ENCODE data around the gene TP53INP2.

The TP53INP2 gene

DNA sequence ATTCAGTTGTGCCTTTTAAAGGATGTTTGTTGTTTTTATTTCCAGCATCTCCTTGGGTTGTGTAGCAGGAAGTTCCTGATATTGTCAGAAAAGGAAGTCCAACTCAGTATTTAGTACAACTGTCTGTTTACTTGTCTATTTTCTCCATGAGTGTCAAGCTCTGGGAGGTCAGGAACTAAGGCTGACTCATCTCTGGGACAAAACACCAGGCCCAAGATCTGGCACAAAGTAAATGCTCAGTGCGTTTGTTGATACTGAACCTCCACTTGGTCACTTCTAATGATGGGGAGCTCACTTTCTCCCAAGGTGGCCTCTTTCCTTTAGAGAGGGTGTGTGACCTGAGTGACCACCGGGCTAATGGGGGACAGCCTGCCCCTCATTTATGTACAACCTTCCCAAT is 14.7 kb upstream of the TP53INP2 start:
- DNase-seq = no peak
- no peak overlapping the region for H3K27ac ChIP-seq (ENCODE audit: insufficient read depth in 1 of 2, low read depth in 1 of 2, low read length in 2 of 2, poor library complexity in 1 of 2, severe bottlenecking in 2 of 2)
- no peaks in the 10 kb centered on the region for H3K9me3 ChIP-seq (ENCODE audit: control extremely low read depth in 1 of 5, control insufficient read depth in 4 of 5, insufficient read depth in 2 of 5, low read depth in 1 of 5, low read length in 4 of 5)
- H3K27me3 ChIP-seq (replicated peaks in 2 of 5; ENCODE audit: control insufficient read depth in 4 of 5, insufficient read depth in 5 of 5, low read length in 4 of 5) = no peaks in the 10 kb centered on the region
- POLR2A ChIA-PET = no interaction called here
- no peaks in the 10 kb centered on the region for H3K36me3 ChIP-seq (ENCODE audit: control insufficient read depth in 4 of 4, insufficient read depth in 4 of 4, low read length in 3 of 4)
- CTCF ChIA-PET = interaction anchor here (1.0 to 1.4 kb wide), 2 partner anchors 14 kb away, joined by 3 to 4 read pairs; no protein-coding TSS in a partner anchor
- H3K4me3 ChIP-seq (ENCODE audit: control insufficient read depth in 1 of 7, extremely low read depth in 1 of 7, insufficient read depth in 4 of 7, low read depth in 2 of 7, low read length in 6 of 7) = no peak overlapping the region
- no peaks in the 10 kb centered on the region for H3K4me1 ChIP-seq (ENCODE audit: control extremely low read depth in 1 of 4, control insufficient read depth in 4 of 4, insufficient read depth in 4 of 4, low read length in 3 of 4)
- 90% methylated on average over 1 of the region's 2 CpGs for WGBS (ENCODE audit: insufficient coverage)

DNA sequence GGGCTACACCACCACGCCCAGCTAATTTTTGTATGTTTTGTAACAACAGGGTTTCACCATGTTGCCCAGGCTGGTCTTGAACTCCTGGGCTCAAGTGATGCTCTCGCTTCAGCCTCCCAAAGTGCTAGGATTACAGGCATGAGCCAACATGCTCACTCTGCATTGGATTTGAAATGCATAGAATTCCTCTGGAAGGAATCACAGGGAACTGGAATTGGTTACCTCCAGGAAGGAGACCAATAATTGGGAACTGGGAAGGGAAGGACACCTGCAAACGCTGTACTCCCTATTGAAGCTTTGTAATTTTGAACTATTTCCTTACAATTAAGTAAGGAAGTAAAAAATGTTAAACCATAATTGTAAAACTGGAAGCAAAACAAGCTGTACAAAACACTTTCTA is 12.3 kb upstream of the TP53INP2 start:
- ChIA-PET CTCF (interaction anchor here (1.4 kb wide), 1 partner anchor 14 kb away, joined by 4 read pairs; no protein-coding TSS in a partner anchor), POLR2A (no interaction called here)
- no peaks in the 10 kb centered on the region for H3K27me3 ChIP-seq (replicated peaks in 2 of 5; ENCODE audit: control insufficient read depth in 4 of 5, insufficient read depth in 5 of 5, low read length in 4 of 5)
- no peaks in the 10 kb centered on the region for H3K36me3 ChIP-seq (ENCODE audit: control insufficient read depth in 4 of 4, insufficient read depth in 4 of 4, low read length in 3 of 4)
- H3K9me3 ChIP-seq (ENCODE audit: control extremely low read depth in 1 of 5, control insufficient read depth in 4 of 5, insufficient read depth in 2 of 5, low read depth in 1 of 5, low read length in 4 of 5) = no peaks in the 10 kb centered on the region
- H3K4me1 ChIP-seq (ENCODE audit: control extremely low read depth in 1 of 4, control insufficient read depth in 4 of 4, insufficient read depth in 4 of 4, low read length in 3 of 4) = no peaks in the 10 kb centered on the region
- DNase-seq = no peak
- no peak overlapping the region for H3K4me3 ChIP-seq (ENCODE audit: control insufficient read depth in 1 of 7, extremely low read depth in 1 of 7, insufficient read depth in 4 of 7, low read depth in 2 of 7, low read length in 6 of 7)
- no peak overlapping the region for H3K27ac ChIP-seq (ENCODE audit: insufficient read depth in 1 of 2, low read depth in 1 of 2, low read length in 2 of 2, poor library complexity in 1 of 2, severe bottlenecking in 2 of 2)
- 100% methylated on average over 2 of the region's 3 CpGs for WGBS (ENCODE audit: insufficient coverage)

DNA sequence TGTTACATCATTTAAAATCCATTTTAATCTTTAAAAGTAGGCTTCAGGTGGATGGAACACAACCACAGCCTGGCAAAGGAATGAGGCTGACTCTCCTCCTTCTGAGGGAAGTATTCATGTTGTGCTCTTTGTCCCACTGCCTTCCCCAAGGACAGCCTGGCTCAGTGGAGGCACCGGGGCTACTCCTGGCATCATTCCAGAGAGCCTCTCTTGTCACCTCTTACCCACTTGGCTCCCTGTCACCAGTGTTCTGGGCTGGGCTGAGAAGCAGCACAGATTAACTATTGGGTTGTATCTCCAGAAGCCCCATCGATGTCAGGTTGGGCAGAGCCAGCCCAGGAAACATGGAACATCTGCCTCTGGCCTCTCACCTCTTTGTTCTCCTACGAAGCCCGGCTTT is 10.7 kb upstream of the TP53INP2 start:
- ChIA-PET POLR2A (no interaction called here), CTCF (interaction anchor here (0.9 to 1.4 kb wide), 2 partner anchors 12 to 15 kb away, joined by 3 to 4 read pairs; no protein-coding TSS in a partner anchor)
- WGBS (ENCODE audit: insufficient coverage) = 70% methylated on average over 4 of the region's 4 CpGs
- Histone ChIP-seq H3K4me1 (ENCODE audit: control extremely low read depth in 1 of 4, control insufficient read depth in 4 of 4, insufficient read depth in 4 of 4, low read length in 3 of 4) (no peaks in the 10 kb centered on the region), H3K27ac (ENCODE audit: insufficient read depth in 1 of 2, low read depth in 1 of 2, low read length in 2 of 2, poor library complexity in 1 of 2, severe bottlenecking in 2 of 2) (no peak overlapping the region), H3K9me3 (ENCODE audit: control extremely low read depth in 1 of 5, control insufficient read depth in 4 of 5, insufficient read depth in 2 of 5, low read depth in 1 of 5, low read length in 4 of 5) (no peaks in the 10 kb centered on the region), H3K4me3 (ENCODE audit: control insufficient read depth in 1 of 7, extremely low read depth in 1 of 7, insufficient read depth in 4 of 7, low read depth in 2 of 7, low read length in 6 of 7) (no peak overlapping the region), H3K27me3 (replicated peaks in 2 of 5; ENCODE audit: control insufficient read depth in 4 of 5, insufficient read depth in 5 of 5, low read length in 4 of 5) (no peaks in the 10 kb centered on the region), H3K36me3 (ENCODE audit: control insufficient read depth in 4 of 4, insufficient read depth in 4 of 4, low read length in 3 of 4) (no peaks in the 10 kb centered on the region)
- DNase-seq = no peak

DNA sequence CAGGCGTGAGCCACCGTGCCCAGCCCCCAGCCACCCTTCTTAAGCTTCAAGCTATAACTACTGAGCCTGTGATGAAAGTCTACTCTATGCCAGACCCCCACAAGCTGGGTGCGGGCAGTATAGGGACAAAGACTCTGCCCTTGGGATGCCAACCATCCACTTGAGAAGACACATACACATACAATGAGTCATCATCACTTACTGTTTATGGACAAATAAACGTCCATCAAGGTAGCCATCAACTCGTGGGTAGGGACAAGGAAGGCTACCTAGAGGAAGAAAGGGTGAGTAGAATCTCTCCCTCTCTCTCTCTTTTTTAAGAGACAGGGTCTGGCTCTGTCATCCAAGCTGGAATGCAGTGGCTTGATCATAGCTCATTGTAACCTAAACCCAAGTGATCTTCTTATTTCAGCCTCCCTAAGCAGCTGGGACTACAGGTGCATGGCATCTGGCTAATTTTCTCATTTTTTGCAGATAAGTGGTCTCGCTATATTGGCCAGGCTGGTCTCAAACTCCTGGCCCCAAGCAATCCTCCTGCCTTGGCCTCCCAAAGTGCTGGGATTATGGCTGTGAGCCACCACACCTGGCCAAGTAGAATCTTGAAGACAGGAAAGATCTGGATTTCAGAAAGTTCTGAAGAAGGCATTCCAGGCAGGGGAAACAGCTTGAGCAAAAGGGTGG is 2.6 kb upstream of the TP53INP2 start:
- ChIA-PET CTCF (interaction anchor here (0.8 kb wide), 1 partner anchor 28 kb away, joined by 3 read pairs; no protein-coding TSS in a partner anchor), POLR2A (no interaction called here)
- no peak overlapping the region for H3K4me3 ChIP-seq (ENCODE audit: control insufficient read depth in 1 of 7, extremely low read depth in 1 of 7, insufficient read depth in 4 of 7, low read depth in 2 of 7, low read length in 6 of 7)
- peaks cover 0 to 15% (median 14%) of the 10 kb centered on the region in 4 experiments for H3K4me1 ChIP-seq (ENCODE audit: control extremely low read depth in 1 of 4, control insufficient read depth in 4 of 4, insufficient read depth in 4 of 4, low read length in 3 of 4)
- no peaks in the 10 kb centered on the region for H3K9me3 ChIP-seq (ENCODE audit: control extremely low read depth in 1 of 5, control insufficient read depth in 4 of 5, insufficient read depth in 2 of 5, low read depth in 1 of 5, low read length in 4 of 5)
- no peak overlapping the region for H3K27ac ChIP-seq (ENCODE audit: insufficient read depth in 1 of 2, low read depth in 1 of 2, low read length in 2 of 2, poor library complexity in 1 of 2, severe bottlenecking in 2 of 2)
- H3K27me3 ChIP-seq (replicated peaks in 2 of 5; ENCODE audit: control insufficient read depth in 4 of 5, insufficient read depth in 5 of 5, low read length in 4 of 5) = peaks cover 0 to 12% (median 9%) of the 10 kb centered on the region in 5 experiments
- WGBS (ENCODE audit: insufficient coverage) = 88% methylated on average over 4 of the region's 6 CpGs
- no peak for DNase-seq
- no peaks in the 10 kb centered on the region for H3K36me3 ChIP-seq (ENCODE audit: control insufficient read depth in 4 of 4, insufficient read depth in 4 of 4, low read length in 3 of 4)

DNA sequence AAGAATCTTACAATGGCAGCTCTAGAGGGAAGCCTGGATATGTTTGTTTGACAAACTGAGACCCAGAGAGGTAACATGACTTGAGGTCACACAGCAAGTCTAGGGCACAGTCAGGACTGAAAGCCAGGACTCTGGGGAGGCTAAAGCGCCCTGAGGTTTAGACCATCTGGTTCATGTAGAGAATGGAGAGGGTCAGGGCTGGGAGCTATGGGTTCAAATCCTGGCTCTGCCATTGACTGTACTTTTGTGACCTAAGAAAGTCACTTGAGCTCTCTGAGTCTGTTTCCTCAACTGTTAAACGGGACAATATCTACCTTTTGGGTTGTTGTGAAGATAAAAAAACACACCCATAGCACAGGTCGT is 1.1 kb upstream of the TP53INP2 start:
- no peaks in the 10 kb centered on the region for H3K9me3 ChIP-seq (ENCODE audit: control extremely low read depth in 1 of 5, control insufficient read depth in 4 of 5, insufficient read depth in 2 of 5, low read depth in 1 of 5, low read length in 4 of 5)
- CTCF ChIA-PET = interaction anchor here (0.9 to 1.0 kb wide), 6 partner anchors 13 to 180 kb away, joined by 3 to 4 read pairs (median 3); partner anchors contain the start of gene MAP1LC3A
- DNase-seq = no peak
- 42% methylated on average over 3 of the region's 3 CpGs for WGBS (ENCODE audit: insufficient coverage)
- H3K4me1 ChIP-seq (ENCODE audit: control extremely low read depth in 1 of 4, control insufficient read depth in 4 of 4, insufficient read depth in 4 of 4, low read length in 3 of 4) = peaks cover 0 to 15% (median 14%) of the 10 kb centered on the region in 4 experiments
- peaks cover 0 to 12% (median 11%) of the 10 kb centered on the region in 5 experiments for H3K27me3 ChIP-seq (replicated peaks in 2 of 5; ENCODE audit: control insufficient read depth in 4 of 5, insufficient read depth in 5 of 5, low read length in 4 of 5)
- H3K4me3 ChIP-seq (ENCODE audit: control insufficient read depth in 1 of 7, extremely low read depth in 1 of 7, insufficient read depth in 4 of 7, low read depth in 2 of 7, low read length in 6 of 7) = peak overlapping the region in 5 of 7 experiments; percentile 58 to 95 (median 80)
- H3K36me3 ChIP-seq (ENCODE audit: control insufficient read depth in 4 of 4, insufficient read depth in 4 of 4, low read length in 3 of 4) = no peaks in the 10 kb centered on the region
- H3K27ac ChIP-seq (ENCODE audit: insufficient read depth in 1 of 2, low read depth in 1 of 2, low read length in 2 of 2, poor library complexity in 1 of 2, severe bottlenecking in 2 of 2) = no peak overlapping the region
- POLR2A ChIA-PET = interaction anchor here (0.6 to 1.5 kb wide), 4 partner anchors 14 to 487 kb away, joined by 3 to 9 read pairs (median 3); partner anchors contain the start of gene PIGU

DNA sequence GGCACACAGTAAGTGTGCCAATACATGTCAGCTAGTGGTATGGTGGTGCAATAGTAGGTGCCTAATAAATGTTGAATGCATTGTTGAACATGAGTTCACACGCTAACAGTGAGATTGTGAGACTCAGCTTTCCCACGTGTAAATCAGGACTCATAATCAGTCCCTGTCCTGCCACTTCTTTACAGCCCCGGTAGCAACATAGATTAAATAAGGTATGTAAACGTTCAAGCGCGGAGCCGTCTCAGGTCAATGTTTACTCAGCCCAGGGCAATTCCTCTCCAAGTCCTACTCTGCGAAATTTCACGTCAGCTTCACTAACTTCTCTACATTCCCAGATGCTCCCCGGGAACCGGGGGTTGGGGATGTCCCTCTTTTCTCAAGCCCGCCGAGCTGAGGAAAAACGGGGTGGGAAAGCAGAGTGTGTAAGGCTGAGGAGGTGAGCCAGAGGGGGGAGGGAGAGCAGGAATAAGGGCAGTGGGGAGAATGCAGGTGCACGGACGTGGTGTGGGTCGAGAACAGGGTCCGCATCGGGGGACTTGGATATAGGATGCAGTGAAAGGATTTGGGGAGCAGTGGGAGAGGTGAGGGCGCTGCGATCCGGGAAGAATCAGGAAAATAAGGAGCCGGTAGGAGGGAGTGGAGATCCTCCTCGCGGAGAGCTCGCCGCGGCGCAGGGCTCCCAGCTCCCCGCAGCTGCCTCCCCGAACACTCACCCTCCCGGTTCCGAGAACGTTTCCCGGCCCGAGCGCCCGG is 544 bp upstream of the TP53INP2 start:
- Histone ChIP-seq H3K36me3 (ENCODE audit: control insufficient read depth in 4 of 4, insufficient read depth in 4 of 4, low read length in 3 of 4) (no peaks in the 10 kb centered on the region), H3K27me3 (replicated peaks in 2 of 5; ENCODE audit: control insufficient read depth in 4 of 5, insufficient read depth in 5 of 5, low read length in 4 of 5) (peaks cover 0 to 12% (median 11%) of the 10 kb centered on the region in 5 experiments), H3K4me1 (ENCODE audit: control extremely low read depth in 1 of 4, control insufficient read depth in 4 of 4, insufficient read depth in 4 of 4, low read length in 3 of 4) (peaks cover 0 to 19% (median 14%) of the 10 kb centered on the region in 4 experiments), H3K27ac (ENCODE audit: insufficient read depth in 1 of 2, low read depth in 1 of 2, low read length in 2 of 2, poor library complexity in 1 of 2, severe bottlenecking in 2 of 2) (peak overlapping the region in 1 of 2 experiments; percentile 71), H3K4me3 (ENCODE audit: control insufficient read depth in 1 of 7, extremely low read depth in 1 of 7, insufficient read depth in 4 of 7, low read depth in 2 of 7, low read length in 6 of 7) (peak overlapping the region; percentile 54 to 95 (median 78)), H3K9me3 (ENCODE audit: control extremely low read depth in 1 of 5, control insufficient read depth in 4 of 5, insufficient read depth in 2 of 5, low read depth in 1 of 5, low read length in 4 of 5) (no peaks in the 10 kb centered on the region)
- POLR2A ChIA-PET = interaction anchor here (0.6 to 1.5 kb wide), 5 partner anchors 23 to 488 kb away, joined by 3 to 9 read pairs (median 3); partner anchors contain the start of gene PIGU
- DNase-seq = peak in 2 of 3 donors; percentile 35 to 56
- CTCF ChIA-PET = interaction anchor here (0.9 to 1.4 kb wide), 7 partner anchors 14 to 180 kb away, joined by 3 to 4 read pairs (median 3); partner anchors contain the start of gene MAP1LC3A
- WGBS (ENCODE audit: insufficient coverage) = under 1% methylated on average over 17 of the region's 38 CpGs

All from common myeloid progenitor, CD34-positive (primary cell).